Ovary (tissue), 3 donors: ENCODE data around the gene ASMT.
"Not testable (repeated sequence)": the region's sequence is repeated elsewhere in the genome, so short reads cannot be mapped to it uniquely, and the experiment has no call there.

ENCODE experiments used
- EP300 ChIP-seq: sonication (generic); formaldehyde crosslinking; IDR thresholded peaks from one replicate; pipeline ENCODE4 v1.6.1; 2017; ENCODE audit warnings: antibody characterized with exemption
- POLR2A ChIP-seq: fragments of 450-650 bp; IDR thresholded peaks from one replicate; pipeline ENCODE4 v1.6.1; 2017; ENCODE audit warnings: antibody characterized with exemption, mild to moderate bottlenecking, moderate library complexity
- TF ChIP-seq, protein P1 (sequence below), 3 donors: fragments of 450-650 bp in 2 of 3; fragments of 200-600 bp in 1 of 3; IDR thresholded peaks; one replicate each; pipeline versions ENCODE4 v1.5.1 to v1.8.0; 2016 to 2022; ENCODE audit warnings: antibody characterized with exemption in 3 of 3, mild to moderate bottlenecking in 1 of 3
- donor health status: DM: no; HTN: no; CAD: no.

DNA sequence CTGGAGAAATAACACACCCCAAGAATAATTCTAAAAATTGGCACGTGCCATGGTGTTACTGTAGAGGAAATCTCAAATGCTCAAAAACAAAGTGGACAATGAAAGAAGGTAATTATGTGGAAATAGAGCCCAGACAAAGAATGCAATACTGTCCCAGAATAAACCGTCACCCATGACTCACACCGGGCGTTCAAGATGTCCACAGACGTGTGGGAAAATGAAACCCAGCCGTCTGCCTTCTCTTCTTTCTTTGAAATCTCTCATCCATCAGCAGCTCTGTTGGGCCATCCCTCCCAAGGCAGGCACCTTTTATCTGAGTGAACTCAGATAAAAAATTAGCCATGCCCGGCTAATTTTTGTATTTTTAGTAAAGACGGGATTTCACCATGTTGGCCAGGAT lies 70.0 kb downstream of the ASMT start:
- TF ChIP-seq POLR2A, EP300: not testable (repeated sequence)
- TF ChIP-seq, protein P1, sequence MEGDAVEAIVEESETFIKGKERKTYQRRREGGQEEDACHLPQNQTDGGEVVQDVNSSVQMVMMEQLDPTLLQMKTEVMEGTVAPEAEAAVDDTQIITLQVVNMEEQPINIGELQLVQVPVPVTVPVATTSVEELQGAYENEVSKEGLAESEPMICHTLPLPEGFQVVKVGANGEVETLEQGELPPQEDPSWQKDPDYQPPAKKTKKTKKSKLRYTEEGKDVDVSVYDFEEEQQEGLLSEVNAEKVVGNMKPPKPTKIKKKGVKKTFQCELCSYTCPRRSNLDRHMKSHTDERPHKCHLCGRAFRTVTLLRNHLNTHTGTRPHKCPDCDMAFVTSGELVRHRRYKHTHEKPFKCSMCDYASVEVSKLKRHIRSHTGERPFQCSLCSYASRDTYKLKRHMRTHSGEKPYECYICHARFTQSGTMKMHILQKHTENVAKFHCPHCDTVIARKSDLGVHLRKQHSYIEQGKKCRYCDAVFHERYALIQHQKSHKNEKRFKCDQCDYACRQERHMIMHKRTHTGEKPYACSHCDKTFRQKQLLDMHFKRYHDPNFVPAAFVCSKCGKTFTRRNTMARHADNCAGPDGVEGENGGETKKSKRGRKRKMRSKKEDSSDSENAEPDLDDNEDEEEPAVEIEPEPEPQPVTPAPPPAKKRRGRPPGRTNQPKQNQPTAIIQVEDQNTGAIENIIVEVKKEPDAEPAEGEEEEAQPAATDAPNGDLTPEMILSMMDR (IDR thresholded peaks at IDR 0.05) = not testable (repeated sequence)
